ENCODE measurements around the gene ZNF230. TPM values are rescaled to one million over a fixed set of nuclear protein-coding genes. Genes with fewer than 3 reads are reported as not detected.

Gene ZNF230
- total and polyA plus RNA-seq, 2 of the 4 experiments (the other 2 are of a cell fraction): 1.5 to 3.4 TPM

DNA sequence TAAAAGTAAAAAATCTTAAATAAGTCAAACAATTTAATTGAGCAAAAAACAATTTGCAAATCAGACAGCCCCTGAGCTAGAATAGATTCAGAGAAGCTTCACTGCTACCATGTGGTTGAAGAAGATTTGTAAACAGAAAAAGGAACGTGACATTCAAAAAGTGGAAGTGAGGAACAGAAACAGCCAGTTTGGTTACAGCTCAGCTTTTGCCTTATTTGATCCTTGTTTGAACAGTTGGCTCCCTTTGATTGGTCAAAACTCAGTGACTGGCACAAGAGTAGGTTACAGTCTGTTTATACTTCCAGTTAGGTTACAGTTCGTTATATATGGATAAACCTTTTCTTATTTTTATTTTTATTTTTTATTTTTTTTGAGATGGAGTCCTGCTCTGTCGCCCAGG lies 45.9 kb upstream of the ZNF230 start:
- no TSS peak for BruUV-seq (replicated peaks)
- Histone ChIP-seq H2AK9ac (replicated peaks; ENCODE audit: low read depth, low read length, poor library complexity) (no peak overlapping the region), H3K4ac (ENCODE audit: low read depth, low read length) (no peak overlapping the region), H2AFZ (replicated peaks; ENCODE audit: low read length, poor library complexity) (no peak overlapping the region), H3K79me1 (ENCODE audit: low read depth in 1 of 2, low read length in 2 of 2) (peaks cover 14 to 29% of the 10 kb centered on the region in 2 experiments; a peak in 3 of 4 replicates), H4K8ac (ENCODE audit: low read depth in 2 of 2, low read length in 2 of 2) (no peak overlapping the region), H3K23ac (ENCODE audit: low read depth, low read length) (no peak overlapping the region), H2BK20ac (ENCODE audit: low read depth, low read length) (no peak overlapping the region), H3K27ac (ENCODE audit: insufficient read depth, low read length) (no peak overlapping the region), H2BK120ac (ENCODE audit: low read depth, low read length) (no peak overlapping the region), H3K4me1 (ENCODE audit: control insufficient read depth, insufficient read depth, low read length) (peaks cover 2% of the 10 kb centered on the region; the same call in 1 of the 2 replicates), H3K4me2 (ENCODE audit: low read depth, low read length) (no peak overlapping the region), H2BK15ac (ENCODE audit: low read depth, low read length) (no peak overlapping the region), H3K14ac (replicated peaks; ENCODE audit: low read depth, low read length) (no peak overlapping the region), H4K91ac (ENCODE audit: insufficient read depth, low read depth, low read length) (no peak overlapping the region), H2BK5ac (ENCODE audit: low read depth, low read length, poor library complexity, severe bottlenecking) (no peak overlapping the region), H4K5ac (ENCODE audit: low read depth, low read length) (no peak overlapping the region), H3K4me3 (ENCODE audit: insufficient read depth, low read depth, low read length) (no peak overlapping the region), H3K56ac (ENCODE audit: extremely low read depth, insufficient read depth, low read length) (no peak overlapping the region), H3K9me1 (ENCODE audit: insufficient read depth, low read length) (no peaks in the 10 kb centered on the region), H3K27me3 (ENCODE audit: control insufficient read depth, insufficient read depth, low read length) (no peaks in the 10 kb centered on the region), H3K9ac (ENCODE audit: low read depth, low read length) (no peak overlapping the region), H4K20me1 (ENCODE audit: insufficient read depth, low read length) (no peaks in the 10 kb centered on the region), H3K36me3 (ENCODE audit: control insufficient read depth, insufficient read depth, low read length) (peaks cover 9% of the 10 kb centered on the region), H2AK5ac (ENCODE audit: low read depth, low read length) (no peak overlapping the region), H3K9me3 (ENCODE audit: control insufficient read depth, insufficient read depth, low read length) (peaks cover 25% of the 10 kb centered on the region), H3K18ac (ENCODE audit: low read depth, low read length) (no peak overlapping the region)
- no peak for DNase-seq
- in situ Hi-C loops (cut with MboI; ENCODE audit: low sequenced_read_pairs): no loop called here
- WGBS, 2 experiments (ENCODE audit: extremely low coverage in 2 of 2, insufficient read length in 1 of 2): 100% methylated on average over 1 of the region's 3 CpGs; no CpG with 5 or more reads in 1 of the 2 experiments
- ChIA-PET POLR2A (ENCODE audit: unreplicated experiment) (no interaction called here), CTCF (interaction anchor here (0.5 kb wide), 1 partner anchor 15 kb away, joined by 3 read pairs; no protein-coding TSS in a partner anchor)
- TF ChIP-seq SMC3 (IDR thresholded peaks at IDR 0.05; ENCODE audit: low read depth, low read length): no peak
- no peak for TF ChIP-seq MAZ (IDR thresholded peaks at IDR 0.05; ENCODE audit: borderline replicate concordance, low read depth, low read length)
- TF ChIP-seq RCOR1 (IDR thresholded peaks at IDR 0.05; ENCODE audit: insufficient replicate concordance, low read length): no peak
- TF ChIP-seq, protein P1, sequence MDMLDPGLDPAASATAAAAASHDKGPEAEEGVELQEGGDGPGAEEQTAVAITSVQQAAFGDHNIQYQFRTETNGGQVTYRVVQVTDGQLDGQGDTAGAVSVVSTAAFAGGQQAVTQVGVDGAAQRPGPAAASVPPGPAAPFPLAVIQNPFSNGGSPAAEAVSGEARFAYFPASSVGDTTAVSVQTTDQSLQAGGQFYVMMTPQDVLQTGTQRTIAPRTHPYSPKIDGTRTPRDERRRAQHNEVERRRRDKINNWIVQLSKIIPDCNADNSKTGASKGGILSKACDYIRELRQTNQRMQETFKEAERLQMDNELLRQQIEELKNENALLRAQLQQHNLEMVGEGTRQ (IDR thresholded peaks at IDR 0.05; ENCODE audit: low read depth, low read length): no peak
- TF ChIP-seq FOS (IDR thresholded peaks at IDR 0.05; ENCODE audit: low read depth, low read length): no peak
- no peak for TF ChIP-seq MAFK (IDR thresholded peaks at IDR 0.05; ENCODE audit: low read depth, low read length)
- no peak for TF ChIP-seq RAD21 (IDR thresholded peaks at IDR 0.05; ENCODE audit: low read length)
- TF ChIP-seq CEBPB (IDR thresholded peaks at IDR 0.05; ENCODE audit: low read depth, low read length): no peak
- TF ChIP-seq, protein P2, sequence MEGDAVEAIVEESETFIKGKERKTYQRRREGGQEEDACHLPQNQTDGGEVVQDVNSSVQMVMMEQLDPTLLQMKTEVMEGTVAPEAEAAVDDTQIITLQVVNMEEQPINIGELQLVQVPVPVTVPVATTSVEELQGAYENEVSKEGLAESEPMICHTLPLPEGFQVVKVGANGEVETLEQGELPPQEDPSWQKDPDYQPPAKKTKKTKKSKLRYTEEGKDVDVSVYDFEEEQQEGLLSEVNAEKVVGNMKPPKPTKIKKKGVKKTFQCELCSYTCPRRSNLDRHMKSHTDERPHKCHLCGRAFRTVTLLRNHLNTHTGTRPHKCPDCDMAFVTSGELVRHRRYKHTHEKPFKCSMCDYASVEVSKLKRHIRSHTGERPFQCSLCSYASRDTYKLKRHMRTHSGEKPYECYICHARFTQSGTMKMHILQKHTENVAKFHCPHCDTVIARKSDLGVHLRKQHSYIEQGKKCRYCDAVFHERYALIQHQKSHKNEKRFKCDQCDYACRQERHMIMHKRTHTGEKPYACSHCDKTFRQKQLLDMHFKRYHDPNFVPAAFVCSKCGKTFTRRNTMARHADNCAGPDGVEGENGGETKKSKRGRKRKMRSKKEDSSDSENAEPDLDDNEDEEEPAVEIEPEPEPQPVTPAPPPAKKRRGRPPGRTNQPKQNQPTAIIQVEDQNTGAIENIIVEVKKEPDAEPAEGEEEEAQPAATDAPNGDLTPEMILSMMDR (conservative IDR thresholded peaks at IDR 0.05; ENCODE audit: low read depth, low read length): no peak
- no peak for TF ChIP-seq POLR2A (IDR thresholded peaks at IDR 0.05; ENCODE audit: low read depth, low read length)
- no peak for TF ChIP-seq ELK1 (IDR thresholded peaks at IDR 0.05; ENCODE audit: borderline replicate concordance, low read depth, low read length)
- no peak for TF ChIP-seq BHLHE40 (IDR thresholded peaks at IDR 0.05; ENCODE audit: low read depth, low read length)
- TF ChIP-seq MXI1 (IDR thresholded peaks at IDR 0.05; ENCODE audit: borderline replicate concordance, low read depth, low read length): no peak
- TF ChIP-seq CHD1 (IDR thresholded peaks at IDR 0.05; ENCODE audit: low read depth, low read length): no peak
- no peak for TF ChIP-seq NFE2L2 (IDR thresholded peaks at IDR 0.05; ENCODE audit: low read depth, low read length)
- TF ChIP-seq RFX5 (IDR thresholded peaks at IDR 0.05; ENCODE audit: low read depth, low read length): no peak
- dilution Hi-C loops (cut with HindIII; ENCODE audit: low sequenced_read_pairs, unreplicated experiment): no loop called here
- intact Hi-C loops (cut with micrococcal nuclease): no loop called here
- no peak for ATAC-seq (ENCODE audit: low read depth)

Data from IMR-90 (cell line).